AG10803 (cell line): ENCODE data around the gene PCP4L1.

Experiments used
- DNase-seq: peaks from one replicate; pipeline ENCODE4 v3.0.0; 2010; ENCODE audit warnings: low read depth
- H3K4me3 ChIP-seq: 2 replicates; pipeline ENCODE4 v1.5.1; 2011; ENCODE audit warnings: mild to moderate bottlenecking, low read length, control low read depth
- TF ChIP-seq, protein P1 (sequence below): conservative IDR thresholded peaks from 2 replicates; pipeline ENCODE4 v1.5.1; 2011; ENCODE audit warnings: mild to moderate bottlenecking, low read length, control low read depth, inconsistent platforms

The PCP4L1 gene

GRCh38 chr1:161225178-161225533 is 33.4 kb upstream of the PCP4L1 start:
- TF ChIP-seq, protein P1, sequence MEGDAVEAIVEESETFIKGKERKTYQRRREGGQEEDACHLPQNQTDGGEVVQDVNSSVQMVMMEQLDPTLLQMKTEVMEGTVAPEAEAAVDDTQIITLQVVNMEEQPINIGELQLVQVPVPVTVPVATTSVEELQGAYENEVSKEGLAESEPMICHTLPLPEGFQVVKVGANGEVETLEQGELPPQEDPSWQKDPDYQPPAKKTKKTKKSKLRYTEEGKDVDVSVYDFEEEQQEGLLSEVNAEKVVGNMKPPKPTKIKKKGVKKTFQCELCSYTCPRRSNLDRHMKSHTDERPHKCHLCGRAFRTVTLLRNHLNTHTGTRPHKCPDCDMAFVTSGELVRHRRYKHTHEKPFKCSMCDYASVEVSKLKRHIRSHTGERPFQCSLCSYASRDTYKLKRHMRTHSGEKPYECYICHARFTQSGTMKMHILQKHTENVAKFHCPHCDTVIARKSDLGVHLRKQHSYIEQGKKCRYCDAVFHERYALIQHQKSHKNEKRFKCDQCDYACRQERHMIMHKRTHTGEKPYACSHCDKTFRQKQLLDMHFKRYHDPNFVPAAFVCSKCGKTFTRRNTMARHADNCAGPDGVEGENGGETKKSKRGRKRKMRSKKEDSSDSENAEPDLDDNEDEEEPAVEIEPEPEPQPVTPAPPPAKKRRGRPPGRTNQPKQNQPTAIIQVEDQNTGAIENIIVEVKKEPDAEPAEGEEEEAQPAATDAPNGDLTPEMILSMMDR = no peak
- H3K4me3 ChIP-seq = no peak overlapping the region
- no peak for DNase-seq

- TF ChIP-seq, protein P1 = peak; percentile 81
- H3K4me3 ChIP-seq = peak within 1 kb of the TSS; percentile 93
- peak; percentile 100 for DNase-seq
These were observed 32.8 kb upstream of the PCP4L1 start, which contains the start of gene TOMM40L for GRCh38 chr1:161225534-161226319. TOMM40L (plus strand) TSS chr1:161226060; CDS start chr1:161226490, 430 bp downstream.

DNA sequence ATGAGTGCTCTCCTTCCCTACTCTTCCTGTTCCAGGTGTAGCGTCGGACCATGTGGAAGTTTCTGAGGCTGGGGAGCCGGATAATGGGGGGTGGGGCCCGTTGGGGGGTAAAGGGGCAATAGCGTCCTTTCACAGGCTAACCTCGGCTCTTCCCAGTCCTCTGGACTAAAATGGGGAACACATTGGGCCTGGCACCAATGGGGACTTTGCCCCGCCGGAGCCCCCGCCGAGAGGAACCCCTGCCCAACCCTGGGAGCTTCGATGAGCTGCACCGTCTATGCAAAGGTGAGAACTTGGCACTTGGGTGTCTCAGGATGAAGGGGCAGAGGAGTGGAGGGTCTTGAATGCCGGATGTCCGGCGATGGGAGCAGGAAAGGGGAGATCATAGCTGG is 32.2 kb upstream of the PCP4L1 start:
- DNase-seq = no peak
- H3K4me3 ChIP-seq = peak overlapping the region; percentile 93
- TF ChIP-seq, protein P1 = no peak

DNA sequence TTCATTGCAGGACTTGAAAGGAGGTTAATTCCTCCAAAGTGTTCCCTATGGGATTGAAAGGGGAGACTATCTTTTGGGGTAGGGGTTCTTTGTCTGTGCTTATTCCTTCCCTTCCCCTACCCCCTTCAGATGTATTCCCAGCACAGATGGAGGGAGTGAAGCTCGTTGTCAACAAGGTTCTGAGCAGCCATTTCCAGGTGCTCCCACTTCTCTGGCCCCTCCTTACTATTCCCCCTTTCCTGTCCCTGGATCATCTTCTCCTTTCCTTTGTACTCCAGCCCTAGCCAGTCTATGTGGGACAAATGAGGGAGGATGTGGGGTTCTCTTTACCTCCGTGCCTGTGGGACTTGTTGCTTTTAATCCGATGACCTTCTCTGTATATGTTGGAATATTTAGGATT is 31.8 kb upstream of the PCP4L1 start:
- H3K4me3 ChIP-seq = peak overlapping the region; percentile 93
- no peak for DNase-seq
- TF ChIP-seq, protein P1 = no peak

GRCh38 chr1:161227196-161227871 is 31.2 kb upstream of the PCP4L1 start:
- TF ChIP-seq, protein P1 = peak; percentile 81
- peak; percentile 70 for DNase-seq
- H3K4me3 ChIP-seq = peak overlapping the region; percentile 93

- H3K4me3 ChIP-seq = no peak overlapping the region
- TF ChIP-seq, protein P1 = no peak
- no peak for DNase-seq
These were observed 30.5 kb upstream of the PCP4L1 start for GRCh38 chr1:161228032-161228431.

DNA sequence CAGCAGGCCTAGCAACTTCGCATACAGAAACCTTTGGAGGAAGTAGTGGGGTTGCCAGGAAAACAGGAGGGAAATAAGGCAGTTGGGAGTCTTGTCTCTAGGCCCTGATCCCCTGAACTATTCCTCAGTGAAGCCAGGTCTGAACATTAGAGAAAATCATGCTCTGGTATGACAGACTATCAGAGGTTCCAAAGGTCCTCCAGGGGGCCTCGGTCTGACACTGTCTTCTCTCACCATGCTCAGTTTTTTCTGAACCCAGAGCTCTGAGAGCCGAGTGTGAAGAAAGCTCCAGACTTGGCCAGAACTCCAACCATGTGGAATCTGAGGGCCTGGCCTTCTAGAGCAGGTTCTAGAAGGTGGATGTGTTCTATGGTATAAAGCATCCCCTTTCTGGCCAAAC is 28.6 kb upstream of the PCP4L1 start:
- H3K4me3 ChIP-seq = no peak overlapping the region
- DNase-seq = no peak
- TF ChIP-seq, protein P1 = no peak
